Measurements from ENCODE around the gene MAGI1.

The MAGI1 gene

GRCh38 chr3:65381496-65382010 is 657.2 kb downstream of the MAGI1 start:
- DNase-seq: no peak

DNA sequence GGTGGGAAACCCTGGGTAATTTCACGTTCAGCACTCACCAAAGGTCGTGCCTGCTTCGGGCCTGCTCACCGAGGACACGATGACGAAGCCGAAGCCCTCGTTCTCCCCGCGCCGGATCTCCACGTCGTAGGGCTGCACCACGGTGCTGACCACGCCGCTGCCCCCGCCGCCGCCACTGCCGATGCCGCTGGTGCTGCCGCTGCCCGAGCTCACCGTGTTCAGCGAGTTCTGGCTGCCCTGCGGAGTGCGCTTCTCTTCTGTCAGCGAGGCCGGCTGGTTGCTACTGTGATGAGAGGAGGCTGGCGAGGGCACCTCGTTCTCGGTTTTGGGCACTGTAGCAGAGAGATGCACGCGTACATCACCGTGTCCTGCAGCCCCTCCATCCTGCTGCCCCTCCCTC is 659.5 kb downstream of the MAGI1 start:
- DNase-seq: no peak

GRCh38 chr3:65377637-65378036 is 661.1 kb downstream of the MAGI1 start:
- DNase-seq: no peak

DNA sequence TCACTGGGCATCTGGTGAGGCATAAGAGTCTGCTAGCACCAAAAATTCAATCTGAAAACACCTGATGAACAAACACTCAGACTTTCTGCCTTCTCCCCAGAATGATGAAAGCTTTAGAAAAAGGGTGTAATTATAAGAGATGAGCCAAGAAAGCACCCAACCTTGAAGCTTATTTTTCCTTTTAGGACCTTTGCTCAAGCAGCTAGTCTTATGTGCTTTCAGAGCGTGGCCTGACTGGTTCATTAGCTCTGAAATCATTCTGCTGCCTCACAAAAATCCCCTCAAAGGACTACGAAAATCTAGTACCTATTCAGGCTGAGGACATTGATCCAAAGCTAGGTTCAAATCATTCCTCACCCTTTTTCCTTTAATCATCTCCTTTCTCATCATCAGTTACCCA is 662.3 kb downstream of the MAGI1 start:
- DNase-seq: no peak

DNA sequence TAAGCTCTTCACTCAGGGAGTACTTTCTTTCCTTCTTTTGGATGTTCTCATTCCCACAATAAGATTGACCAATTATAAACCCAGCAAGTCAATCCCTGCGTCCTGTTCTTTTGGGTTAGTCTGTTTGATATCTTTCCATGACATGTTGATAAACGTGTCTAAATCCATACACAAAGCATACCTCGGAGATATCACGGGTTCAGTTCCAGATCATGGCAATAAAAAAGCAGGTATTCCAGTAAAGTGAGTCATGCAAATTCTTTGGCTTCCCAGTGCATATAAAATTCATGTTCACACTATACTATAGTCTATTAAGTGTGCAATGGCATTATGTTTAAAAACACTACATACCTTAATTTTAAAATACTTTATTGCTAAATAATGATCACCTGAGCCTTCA is 667.7 kb downstream of the MAGI1 start:
- no peak for DNase-seq

- no peak for DNase-seq
These were observed 669.9 kb downstream of the MAGI1 start for GRCh38 chr3:65368866-65369265.

GRCh38 chr3:65362688-65363087 is 676.0 kb downstream of the MAGI1 start:
- no peak for DNase-seq

GRCh38 chr3:65361448-65361847 is 677.3 kb downstream of the MAGI1 start:
- DNase-seq: no peak

DNA sequence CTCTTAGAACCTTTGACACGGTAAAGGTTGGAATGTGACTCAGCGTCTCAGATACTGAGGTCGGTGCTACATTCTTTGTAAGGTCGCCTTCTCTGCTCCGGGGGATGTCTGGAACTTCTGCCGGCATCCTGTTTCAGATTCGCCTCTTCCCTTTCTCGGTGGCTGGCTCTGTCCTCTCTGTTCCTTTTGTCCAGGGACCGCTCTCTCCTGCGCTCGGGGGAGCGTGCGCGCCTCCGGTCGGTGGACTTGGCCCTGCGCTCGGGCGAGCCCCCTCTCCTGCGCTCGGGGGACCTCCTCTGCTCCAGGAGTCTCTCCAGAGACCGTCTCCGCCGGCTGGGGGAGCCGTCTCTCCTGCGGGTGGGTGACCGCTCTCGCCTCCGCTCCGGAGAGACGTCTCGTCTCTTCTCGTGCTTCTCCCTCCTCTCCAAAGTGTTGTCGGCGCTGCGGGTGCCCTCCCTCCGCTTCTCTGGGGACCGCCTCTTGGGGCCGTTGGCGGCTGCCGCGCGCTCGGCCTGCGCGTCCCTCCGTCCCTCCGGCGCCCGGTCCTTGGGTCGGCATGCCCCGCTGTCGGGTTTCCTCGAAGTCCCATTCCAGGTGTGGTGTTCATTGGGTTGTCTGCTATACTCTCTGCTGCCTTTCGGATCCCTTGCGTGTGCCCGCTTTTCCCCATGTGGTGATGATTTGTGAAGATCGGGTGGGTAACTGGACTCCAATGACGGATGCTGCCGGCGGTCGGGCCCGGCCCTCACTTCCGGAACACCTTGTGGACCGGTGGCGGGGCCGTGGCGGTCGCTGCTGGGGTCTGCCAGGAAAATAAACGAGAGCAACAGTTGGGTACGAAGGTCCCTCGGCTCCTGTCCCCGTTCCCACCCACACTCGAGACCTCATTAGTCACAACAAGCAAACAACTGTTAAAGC is 682.1 kb downstream of the MAGI1 start:
- DNase-seq: no peak

DNA sequence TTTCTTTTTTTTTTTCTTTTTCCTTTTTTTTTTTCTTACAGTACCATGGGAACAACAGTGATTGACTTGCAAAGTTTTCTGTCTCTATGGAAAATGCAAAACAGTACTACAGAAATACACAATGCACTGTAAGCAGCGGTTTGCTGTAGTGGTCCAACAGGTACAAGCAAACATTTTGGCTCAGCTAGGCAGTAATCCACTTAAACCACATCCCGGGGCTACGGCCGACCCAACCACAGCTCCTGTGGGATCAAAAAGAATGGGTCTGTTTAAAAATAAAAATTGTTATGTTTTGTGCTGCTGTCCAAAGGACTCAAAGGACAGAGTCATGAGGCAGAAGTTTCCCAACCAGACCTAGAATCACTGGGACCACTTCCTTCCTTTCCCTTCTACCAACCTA is 683.8 kb downstream of the MAGI1 start:
- DNase-seq: no peak

DNA sequence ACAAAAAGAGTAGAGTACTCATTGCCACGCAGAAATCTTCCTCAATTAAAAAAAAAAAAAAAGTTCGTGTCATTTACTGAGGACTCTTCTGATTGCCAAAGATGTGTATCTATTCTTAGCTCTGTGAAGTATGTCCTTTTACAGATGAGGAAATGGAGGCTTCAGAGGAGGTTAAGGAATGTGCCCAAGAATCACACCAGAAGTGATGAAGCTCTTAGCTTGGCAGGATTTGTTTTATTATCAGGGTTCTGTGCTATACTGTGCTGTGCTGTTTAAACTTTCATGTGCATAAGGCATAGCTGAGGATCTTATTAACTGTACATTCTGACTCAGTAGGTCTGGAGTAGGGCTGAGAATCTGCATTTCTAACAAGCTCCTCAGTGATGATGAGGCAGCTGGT is 685.8 kb downstream of the MAGI1 start:
- DNase-seq: no peak

DNA sequence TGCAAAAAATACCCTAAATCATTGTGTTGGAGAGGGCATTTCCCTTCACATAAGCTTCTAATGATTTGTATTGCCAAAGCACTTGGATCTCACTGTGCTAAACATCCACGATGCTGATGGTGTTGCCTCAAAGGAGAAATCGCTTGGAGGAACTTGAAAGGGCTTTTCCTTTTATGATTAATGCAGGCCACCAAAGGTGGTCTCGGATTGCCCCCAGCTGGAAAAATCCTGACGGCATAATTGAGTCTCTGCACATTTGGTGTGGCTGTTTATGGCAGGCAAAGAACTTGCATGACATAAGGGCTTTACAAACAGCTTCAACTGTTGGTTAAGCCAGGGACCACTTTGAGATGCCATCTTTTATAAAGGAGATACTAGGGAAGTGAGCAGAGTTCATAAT is 687.0 kb downstream of the MAGI1 start:
- no peak for DNase-seq

- no peak for DNase-seq
These were observed 687.8 kb downstream of the MAGI1 start for GRCh38 chr3:65350801-65351476.

- DNase-seq: no peak
These were observed 690.2 kb downstream of the MAGI1 start for GRCh38 chr3:65348398-65348995.

DNA sequence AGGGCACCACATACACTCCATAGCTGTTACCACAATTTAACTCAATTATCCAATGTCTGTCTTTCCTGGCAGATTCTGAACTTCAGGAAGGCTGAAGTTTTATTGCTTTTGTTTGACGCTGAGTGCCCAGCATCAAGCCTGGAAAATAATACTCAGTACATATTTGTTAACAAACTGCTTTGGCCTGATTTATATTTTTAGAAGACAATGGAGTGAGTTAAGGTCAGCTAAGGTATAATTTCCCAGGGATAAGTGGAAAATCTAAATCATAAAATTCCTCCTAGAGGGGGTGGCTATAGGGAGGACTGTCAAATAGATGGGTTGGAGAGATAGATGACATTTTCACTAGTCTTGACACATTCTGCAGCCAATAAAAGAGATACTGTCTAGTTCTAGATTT is 691.6 kb downstream of the MAGI1 start:
- no peak for DNase-seq

GRCh38 chr3:65344846-65345245 is 693.9 kb downstream of the MAGI1 start:
- no peak for DNase-seq

GRCh38 chr3:65344444-65344843 is 694.3 kb downstream of the MAGI1 start:
- no peak for DNase-seq

- DNase-seq: no peak
These were observed 695.0 kb downstream of the MAGI1 start for GRCh38 chr3:65343736-65344135.

GRCh38 chr3:65343026-65343425 is 695.7 kb downstream of the MAGI1 start:
- no peak for DNase-seq

DNA sequence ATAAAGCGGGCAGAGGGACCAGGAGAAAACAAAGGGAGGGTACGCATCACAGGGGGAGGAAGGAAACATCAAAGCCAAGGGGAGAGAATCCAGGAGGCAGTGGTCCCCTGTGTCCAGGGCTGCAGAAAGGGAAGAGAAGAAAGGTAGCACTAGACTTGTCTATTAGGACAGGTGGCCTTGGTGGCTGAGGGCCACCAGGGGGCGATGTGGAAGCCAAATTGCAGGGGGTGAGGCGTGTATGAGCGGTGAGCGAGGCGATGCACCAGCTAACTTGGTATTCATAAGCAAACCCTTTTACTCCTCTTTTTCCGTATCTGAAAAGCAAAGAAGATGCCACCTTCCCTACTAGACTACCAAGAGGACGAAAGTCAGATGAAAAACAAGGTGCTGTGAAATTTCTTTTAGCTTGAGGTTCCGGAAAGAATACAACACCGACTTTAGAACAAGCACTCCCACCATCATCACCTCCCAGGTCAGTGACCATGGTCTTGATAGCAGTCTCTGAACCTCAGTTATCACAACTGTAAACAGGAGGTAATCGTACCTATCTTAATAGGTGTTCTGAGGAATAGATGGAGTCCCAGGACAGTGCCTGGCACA is 696.5 kb downstream of the MAGI1 start:
- DNase-seq: peak in 1 of 2 experiments; percentile 1

- no peak for DNase-seq
These were observed 699.5 kb downstream of the MAGI1 start for GRCh38 chr3:65339192-65339740.

- no peak for DNase-seq
These were observed 700.1 kb downstream of the MAGI1 start for GRCh38 chr3:65338571-65338970.

DNA sequence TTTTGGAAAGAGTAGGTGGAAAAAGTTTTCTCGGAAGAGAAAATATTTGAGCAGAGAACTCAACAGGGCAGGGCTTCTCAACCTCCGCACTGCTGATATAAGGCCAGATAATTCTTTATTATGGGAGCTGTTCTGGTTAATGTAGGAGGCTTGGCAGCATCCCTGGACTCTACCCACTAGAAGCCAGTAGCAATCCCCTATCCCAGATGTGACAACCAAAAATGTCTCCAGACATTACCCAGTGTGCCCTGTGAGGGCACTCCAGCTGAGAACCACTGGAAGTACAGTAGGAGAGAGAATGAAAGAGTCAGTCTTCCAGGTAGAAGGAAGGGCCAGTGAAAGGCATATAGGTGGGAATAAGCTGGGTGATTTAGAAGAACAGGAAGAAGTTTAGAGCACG is 703.1 kb downstream of the MAGI1 start:
- no peak for DNase-seq
